Left lung (tissue), 10 donors: ENCODE data around the gene PPM1H. TPM values are rescaled to one million over a fixed set of nuclear protein-coding genes. Genes with fewer than 3 reads are reported as not detected.

ENCODE experiments used
- ATAC-seq: fragments of 200-7000 bp; cut with Tn5 transposase; one replicate; pipeline ENCODE4 v1.9.1; 2020; ENCODE audit warnings: moderate library complexity
- DNase-seq, 4 donors: peaks; one replicate each; pipeline ENCODE4 v3.0.0-alpha.2; 2013 to 2020
- H3K27ac ChIP-seq, 2 donors: fragments of 200-600 bp; sonication (generic) in 1 of 2; one replicate each; pipeline versions ENCODE4 v1.5.0 to v1.8.0; 2020 to 2021
- H3K27me3 ChIP-seq, 2 donors: fragments of 200-600 bp; sonication (generic) in 1 of 2; one replicate each; pipeline versions ENCODE4 v1.5.0 to v1.8.0; 2020 to 2021
- H3K36me3 ChIP-seq, 2 donors: fragments of 200-600 bp; sonication (generic) in 1 of 2; one replicate each; pipeline versions ENCODE4 v1.5.0 to v1.8.0; 2020 to 2021
- H3K4me1 ChIP-seq, 2 donors: fragments of 200-600 bp; one replicate each; pipeline ENCODE4 v1.8.0; 2021
- H3K4me3 ChIP-seq, 2 donors: fragments of 200-600 bp; sonication (generic) in 1 of 2; one replicate each; pipeline versions ENCODE4 v1.5.0 to v1.8.0; 2020 to 2021; ENCODE audit warnings: mild to moderate bottlenecking in 1 of 2
- H3K9me3 ChIP-seq, 2 donors: fragments of 200-600 bp; sonication (generic) in 1 of 2; one replicate each; pipeline versions ENCODE4 v1.5.0 to v1.8.0; 2020 to 2021
- intact Hi-C, 2 donors: fragments of 100-400 bp; cut with DNase I; formaldehyde crosslinking; loops; one replicate each; pipeline versions ENCODE4 v1.11.2 to v1.14.2; 2022
- polyA plus RNA-seq, 6 donors: library from polyadenylated mRNA; unstranded; fragments of 120-200 nt; gene quantifications; one replicate each; pipeline ENCODE4 v1.2.1, GENCODE V29; 2013; ENCODE audit not compliant: insufficient read length in 6 of 6
- total RNA-seq, 2 donors: library from RNA; stranded (reverse); fragmentation: NEBNext Ultra II Directional; extraction: Animal tissue kit (Norgen Biotek cat#: 25700); gene quantifications; one replicate each; pipeline ENCODE4 v1.2.1, GENCODE V29; 2021
- TF ChIP-seq, protein P1 (sequence below), 2 donors: fragments of 200-600 bp; sonication (generic) in 1 of 2; IDR thresholded peaks; one replicate each; pipeline versions ENCODE4 v1.5.0 to v1.8.0; 2021; ENCODE audit warnings: antibody characterized with exemption in 2 of 2
- donor health status: DM: no; HTN: yes; CAD: no.
- donor health status: DM: no; HTN: no; CAD: no.

PPM1H gene
- total and polyA plus RNA-seq, 8 donors = 5.9 to 12.7 (median 10.6) TPM

GRCh38 chr12:62647586-62647985, 287.4 kb downstream of the PPM1H start:
- no peak overlapping the region for H3K27ac ChIP-seq
- intact Hi-C loops = no loop called here

GRCh38 chr12:62646566-62646965, 288.4 kb downstream of the PPM1H start:
- intact Hi-C loops = no loop called here
- no peaks in the 10 kb centered on the region for H3K36me3 ChIP-seq
- no peak for ATAC-seq
- no peak overlapping the region for H3K27ac ChIP-seq
- no peaks in the 10 kb centered on the region for H3K9me3 ChIP-seq
- H3K4me3 ChIP-seq = no peak overlapping the region
- TF ChIP-seq, protein P1, sequence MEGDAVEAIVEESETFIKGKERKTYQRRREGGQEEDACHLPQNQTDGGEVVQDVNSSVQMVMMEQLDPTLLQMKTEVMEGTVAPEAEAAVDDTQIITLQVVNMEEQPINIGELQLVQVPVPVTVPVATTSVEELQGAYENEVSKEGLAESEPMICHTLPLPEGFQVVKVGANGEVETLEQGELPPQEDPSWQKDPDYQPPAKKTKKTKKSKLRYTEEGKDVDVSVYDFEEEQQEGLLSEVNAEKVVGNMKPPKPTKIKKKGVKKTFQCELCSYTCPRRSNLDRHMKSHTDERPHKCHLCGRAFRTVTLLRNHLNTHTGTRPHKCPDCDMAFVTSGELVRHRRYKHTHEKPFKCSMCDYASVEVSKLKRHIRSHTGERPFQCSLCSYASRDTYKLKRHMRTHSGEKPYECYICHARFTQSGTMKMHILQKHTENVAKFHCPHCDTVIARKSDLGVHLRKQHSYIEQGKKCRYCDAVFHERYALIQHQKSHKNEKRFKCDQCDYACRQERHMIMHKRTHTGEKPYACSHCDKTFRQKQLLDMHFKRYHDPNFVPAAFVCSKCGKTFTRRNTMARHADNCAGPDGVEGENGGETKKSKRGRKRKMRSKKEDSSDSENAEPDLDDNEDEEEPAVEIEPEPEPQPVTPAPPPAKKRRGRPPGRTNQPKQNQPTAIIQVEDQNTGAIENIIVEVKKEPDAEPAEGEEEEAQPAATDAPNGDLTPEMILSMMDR (IDR thresholded peaks at IDR 0.05) = no peak
- H3K27me3 ChIP-seq = no peaks in the 10 kb centered on the region
- DNase-seq = no peak
- no peaks in the 10 kb centered on the region for H3K4me1 ChIP-seq

More at GRCh38 chr12:62647586-62647985, 287.4 kb downstream of the PPM1H start:
- TF ChIP-seq, protein P1 (IDR thresholded peaks at IDR 0.05) = no peak
- Histone ChIP-seq H3K4me1 (no peaks in the 10 kb centered on the region), H3K4me3 (no peak overlapping the region), H3K36me3 (no peaks in the 10 kb centered on the region), H3K9me3 (no peaks in the 10 kb centered on the region), H3K27me3 (no peaks in the 10 kb centered on the region)
- DNase-seq (peak in 1 of 4 donors; percentile 78), ATAC-seq (peak; percentile 65)

DNA sequence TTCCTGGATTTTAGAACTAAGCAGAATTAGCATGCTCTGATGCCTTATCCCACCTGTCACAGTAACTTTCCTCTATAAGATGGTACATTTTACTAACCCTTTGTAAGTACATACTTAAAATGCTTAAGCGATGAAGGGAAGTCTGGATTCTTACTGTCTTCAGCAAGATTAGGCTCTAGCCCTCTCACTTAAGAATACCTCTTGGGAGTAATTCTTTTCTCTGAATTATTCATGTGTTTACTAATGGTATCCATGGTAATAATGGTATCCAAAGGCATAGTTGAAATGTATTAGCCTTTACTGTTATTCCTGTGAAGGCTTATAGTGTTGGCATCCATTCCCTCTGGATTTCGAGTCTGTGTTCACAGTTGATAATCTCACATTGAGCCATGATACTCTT, 291.5 kb downstream of the PPM1H start:
- Histone ChIP-seq H3K4me1 (no peaks in the 10 kb centered on the region), H3K9me3 (no peaks in the 10 kb centered on the region), H3K36me3 (no peaks in the 10 kb centered on the region), H3K27ac (no peak overlapping the region), H3K27me3 (no peaks in the 10 kb centered on the region), H3K4me3 (no peak overlapping the region)
- intact Hi-C loops = no loop called here
- ATAC-seq (no peak), DNase-seq (no peak)
- TF ChIP-seq, protein P1 (IDR thresholded peaks at IDR 0.05) = no peak

DNA sequence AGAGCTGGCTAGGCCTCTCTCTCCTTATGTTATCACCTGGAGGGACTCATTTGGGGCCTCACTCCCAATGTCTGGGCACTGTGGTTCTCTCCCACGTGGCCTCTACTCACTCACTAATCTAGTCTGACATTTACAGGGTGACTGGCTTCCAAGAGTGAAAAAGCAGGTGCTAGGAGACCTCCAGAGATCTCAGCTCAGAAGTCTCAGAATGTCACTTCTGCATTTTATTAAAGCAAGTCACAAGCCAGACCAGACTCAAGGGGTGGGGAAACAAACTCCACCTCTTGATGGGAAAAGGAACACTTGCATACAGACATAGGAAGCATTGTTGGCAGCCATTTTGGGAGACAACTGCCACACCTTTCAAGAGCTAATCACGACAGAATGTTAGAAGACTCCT, 292.5 kb downstream of the PPM1H start:
- intact Hi-C loops = no loop called here
- DNase-seq (no peak), ATAC-seq (no peak)
- Histone ChIP-seq H3K4me1 (no peaks in the 10 kb centered on the region), H3K4me3 (no peak overlapping the region), H3K27me3 (no peaks in the 10 kb centered on the region), H3K36me3 (no peaks in the 10 kb centered on the region), H3K9me3 (no peaks in the 10 kb centered on the region), H3K27ac (no peak overlapping the region)
- TF ChIP-seq, protein P1 (IDR thresholded peaks at IDR 0.05) = no peak

DNA sequence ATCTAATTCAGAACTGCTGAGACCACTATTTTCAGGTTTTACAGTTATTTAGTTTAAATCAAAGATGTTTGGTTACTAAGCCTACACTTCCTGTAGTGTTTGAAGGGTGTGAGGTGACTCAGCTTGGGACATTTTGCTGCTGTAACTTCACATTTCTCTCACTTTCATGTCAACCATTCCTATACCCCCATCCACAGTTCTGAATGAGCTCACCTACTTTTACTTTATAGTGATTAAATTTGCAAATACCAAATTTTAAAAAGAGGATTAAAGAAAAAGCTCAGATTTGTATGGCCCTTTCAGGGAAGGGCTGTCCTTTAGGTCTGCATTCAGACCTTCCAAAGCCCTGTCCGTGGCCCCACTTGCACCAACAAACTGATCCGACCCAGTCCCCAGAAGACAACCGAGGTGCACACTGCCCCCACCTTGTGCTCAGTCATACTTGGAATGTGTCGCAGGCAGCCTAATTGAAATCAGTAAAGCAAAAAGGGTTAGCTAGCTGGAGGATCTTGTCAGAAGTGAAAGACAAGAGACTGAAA, 294.0 kb downstream of the PPM1H start:
- Histone ChIP-seq H3K27ac (no peak overlapping the region), H3K27me3 (no peaks in the 10 kb centered on the region), H3K4me3 (no peak overlapping the region), H3K4me1 (no peaks in the 10 kb centered on the region), H3K9me3 (no peaks in the 10 kb centered on the region), H3K36me3 (no peaks in the 10 kb centered on the region)
- intact Hi-C loops = no loop called here
- TF ChIP-seq, protein P1 (IDR thresholded peaks at IDR 0.05) = no peak
- DNase-seq = no peak
- no peak for ATAC-seq
